GM19328 (cell line): ENCODE data around the gene FXYD1.
"Not testable (repeated sequence)": the region's sequence is repeated elsewhere in the genome, so short reads cannot be mapped to it uniquely, and the experiment has no call there.

Source experiments
- ATAC-seq: cut with Tn5 transposase; IDR thresholded peaks from one replicate; pipeline ENCODE4 v1.9.1; 2021; ENCODE audit warnings: mild to moderate bottlenecking, moderate library complexity; ENCODE audit not compliant: unreplicated experiment

FXYD1 gene

DNA sequence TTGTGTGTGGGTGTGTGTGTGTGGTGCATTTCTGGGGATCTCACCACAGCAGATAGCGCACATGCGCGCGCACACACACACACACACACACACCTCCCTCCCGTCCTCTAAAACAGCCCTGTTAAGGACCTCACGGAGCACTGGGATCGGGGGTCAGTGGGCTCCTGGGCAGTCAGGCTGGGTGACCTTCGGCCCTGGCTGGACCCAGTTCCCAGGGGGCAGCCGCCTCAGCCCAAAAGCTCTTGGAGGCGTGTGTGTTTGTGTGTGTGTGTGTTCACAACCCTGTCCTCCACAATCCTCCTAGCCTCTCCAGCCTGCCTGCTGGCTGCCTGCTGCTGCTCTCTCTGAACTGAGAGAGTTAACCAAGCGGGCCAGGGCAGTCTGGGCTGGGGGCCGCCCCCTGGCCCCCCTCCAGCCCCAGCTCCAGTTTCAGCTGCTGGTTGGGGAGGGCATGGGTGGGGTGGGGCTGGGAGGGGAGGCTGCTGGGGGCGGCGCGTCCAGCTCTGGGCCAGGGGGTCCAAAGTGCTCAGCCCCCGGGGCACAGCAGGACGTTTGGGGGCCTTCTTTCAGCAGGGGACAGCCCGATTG is at the start of gene FXYD1:
FXYD1 (plus strand) TSS at position 520 of the 588 bp plus-strand sequence. CDS start 1,256 bp downstream, outside the sequence.
- ATAC-seq = no peak

DNA sequence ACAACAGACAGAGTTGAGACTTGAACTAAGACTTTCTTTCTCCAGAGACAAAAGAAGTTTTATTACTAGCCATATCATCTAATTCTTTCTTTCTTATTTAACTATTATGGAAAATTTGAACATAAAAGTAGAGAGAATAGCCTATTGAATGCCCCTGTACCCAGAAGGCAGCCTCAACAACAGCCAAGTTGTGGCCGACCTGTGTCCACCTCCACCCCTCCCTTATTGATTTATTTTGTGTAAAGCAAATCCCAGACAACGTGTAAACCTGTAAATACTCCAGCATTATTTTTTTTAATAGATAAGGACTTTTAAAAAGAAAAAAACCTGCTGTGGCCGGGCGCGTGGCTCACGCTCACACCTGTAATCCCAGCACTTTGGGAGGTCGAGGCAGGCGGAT is 49.1 kb upstream of the FXYD1 start:
- no peak for ATAC-seq

DNA sequence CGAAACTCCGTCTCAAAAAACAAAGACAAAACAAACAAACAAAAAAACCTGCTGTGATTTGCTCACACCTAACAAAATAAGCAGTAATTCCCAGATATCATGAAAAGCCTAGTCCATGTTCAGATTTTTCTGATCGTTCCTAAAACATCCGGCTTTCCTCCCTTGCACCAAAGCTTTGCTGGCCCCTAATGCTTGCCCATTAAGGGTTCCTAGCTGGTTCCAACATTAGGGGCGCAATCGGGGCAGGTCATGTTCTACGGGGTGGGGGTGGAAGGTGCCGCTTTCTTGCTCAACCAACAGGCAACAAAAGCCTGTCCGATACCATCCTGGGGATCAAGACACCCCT is 48.5 kb upstream of the FXYD1 start:
- ATAC-seq = no peak

DNA sequence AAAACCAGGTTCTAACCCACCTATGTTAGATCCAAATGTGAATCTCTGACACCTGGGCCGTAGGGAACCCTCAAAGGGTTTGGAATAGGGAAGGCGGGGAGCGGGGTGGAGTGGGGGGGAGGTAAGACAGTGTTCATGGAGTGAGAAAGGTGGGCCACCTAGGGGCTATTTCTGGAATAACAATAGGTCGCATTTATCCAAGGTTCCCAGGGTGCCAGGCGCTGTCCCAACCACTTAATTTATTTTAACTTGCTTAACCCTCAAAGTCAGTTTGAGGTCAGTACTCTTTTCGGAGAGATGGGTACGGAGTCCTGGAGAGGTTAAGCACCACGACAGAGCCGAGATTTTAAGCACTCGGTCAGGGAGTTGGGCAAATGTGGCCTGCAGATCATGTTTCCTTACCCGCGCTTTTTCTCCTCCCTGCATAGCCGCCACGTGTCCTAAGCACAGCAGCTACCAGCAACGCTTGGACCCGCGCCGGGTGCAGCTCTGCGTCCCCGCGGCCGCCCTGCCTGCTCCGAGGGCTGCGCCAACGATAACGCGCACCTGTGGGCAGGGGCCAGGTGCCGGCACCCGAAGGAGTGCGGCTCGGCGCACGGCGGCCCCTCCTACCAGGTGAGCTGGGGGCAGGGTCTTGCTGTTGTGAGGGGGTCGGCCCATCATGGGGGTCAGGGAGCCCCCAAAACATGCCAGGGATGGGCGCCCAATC is 48.0 kb upstream of the FXYD1 start:
- no peak for ATAC-seq

DNA sequence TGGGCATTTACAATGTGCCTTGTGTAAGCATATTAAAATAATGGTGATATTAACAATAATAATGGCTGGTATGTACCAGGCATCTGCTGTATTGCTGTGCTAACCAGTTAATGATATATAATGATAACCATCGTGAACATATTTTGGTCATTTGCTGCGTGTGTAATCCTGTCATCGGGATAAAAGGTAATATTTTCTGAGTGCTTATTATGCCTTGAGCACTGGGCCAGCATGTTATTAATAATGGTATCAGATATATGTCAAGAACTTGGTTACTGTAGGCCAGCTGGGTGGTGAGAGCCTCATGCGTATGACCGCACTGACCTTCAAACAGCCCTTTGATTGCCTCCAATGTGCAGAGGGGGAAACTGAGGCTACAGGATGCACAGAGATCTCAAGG is 45.2 kb upstream of the FXYD1 start:
- ATAC-seq = no peak

DNA sequence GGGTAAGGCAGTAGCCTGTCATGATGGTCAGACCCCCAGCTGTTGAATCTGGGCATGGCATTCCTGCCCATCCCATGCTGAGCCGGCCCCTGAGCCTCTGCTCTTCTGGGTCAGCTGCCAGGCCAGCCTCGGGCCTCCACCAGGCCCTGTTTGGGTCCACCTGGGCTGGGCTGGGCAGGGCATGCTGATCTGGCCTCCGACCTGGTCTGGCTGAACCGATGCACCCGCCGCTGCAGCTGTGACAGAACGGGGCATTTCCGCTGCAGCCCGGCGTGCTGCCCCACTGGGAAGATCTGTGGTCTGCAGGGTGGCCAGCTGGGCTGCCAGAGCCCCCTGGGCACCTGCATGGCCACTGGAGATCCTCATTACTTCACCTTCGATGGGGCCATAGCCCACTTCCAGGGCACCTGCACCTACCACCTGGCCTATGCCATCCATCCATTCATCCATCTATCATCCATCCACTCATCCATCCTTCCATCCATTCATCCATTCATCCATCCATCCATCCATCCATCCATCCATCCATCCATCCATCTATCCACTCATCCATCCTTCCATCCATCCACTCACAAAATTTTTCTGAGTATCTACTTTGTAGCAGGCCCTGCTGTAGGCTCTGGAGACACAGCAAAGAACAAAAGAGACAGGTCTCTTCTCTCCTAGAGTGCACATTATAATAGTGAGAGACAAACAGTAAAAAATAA is 44.5 kb upstream of the FXYD1 start:
- ATAC-seq = no peak

DNA sequence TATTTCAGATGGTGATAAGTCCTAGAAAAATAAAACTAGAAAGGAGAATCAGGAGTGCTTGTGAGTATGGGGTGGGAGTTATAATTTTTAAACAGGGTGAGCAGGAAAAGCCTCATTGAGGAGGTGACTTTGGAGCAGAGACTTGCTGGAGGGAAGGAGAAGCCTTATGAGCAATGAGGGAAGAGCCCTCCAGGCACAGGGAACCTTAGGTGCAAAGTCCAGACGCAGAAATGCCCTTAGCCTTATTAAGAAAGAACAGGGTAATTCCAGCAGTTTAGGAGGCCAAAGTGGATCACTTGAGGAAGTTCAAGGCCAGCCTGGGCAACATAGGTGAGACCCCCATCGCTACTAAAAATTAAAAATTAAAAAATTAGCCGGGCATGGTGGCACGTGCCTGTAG is 44.0 kb upstream of the FXYD1 start:
- no peak for ATAC-seq

DNA sequence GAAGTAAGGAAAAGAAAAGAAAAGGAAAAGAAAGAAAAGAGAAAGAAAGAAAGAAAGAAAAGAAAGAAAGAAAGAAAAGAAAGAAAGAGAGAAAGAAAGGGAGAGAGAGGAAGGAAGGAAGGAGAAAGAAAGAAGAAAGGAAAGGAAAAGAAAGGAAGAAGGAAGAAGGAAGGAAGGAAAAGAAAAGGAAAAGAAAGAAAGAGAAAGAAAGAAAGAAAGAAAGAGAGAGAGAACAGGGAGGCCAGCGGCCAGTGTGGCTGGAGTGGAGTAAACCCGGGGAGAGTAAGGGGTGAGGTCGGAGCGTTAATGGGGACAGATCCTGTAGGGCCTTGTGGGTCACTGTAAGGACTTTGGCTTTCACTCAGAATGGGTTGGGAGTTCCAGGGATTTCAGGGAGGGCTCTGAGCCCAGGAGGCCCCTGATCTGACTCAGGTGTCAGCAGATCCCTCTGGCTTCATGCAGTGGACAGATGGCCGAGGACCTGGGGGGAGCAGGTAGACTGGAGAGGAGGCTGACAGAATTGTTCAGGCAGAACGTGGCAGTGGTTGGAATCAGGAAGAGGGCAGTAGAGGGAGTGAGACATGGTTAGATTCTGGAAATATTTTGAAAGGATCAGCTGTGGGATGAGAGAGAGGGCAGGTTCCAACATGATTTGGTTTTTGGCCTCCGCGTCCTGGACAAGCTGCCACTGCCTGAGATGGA is 42.8 kb upstream of the FXYD1 start:
- no peak for ATAC-seq

DNA sequence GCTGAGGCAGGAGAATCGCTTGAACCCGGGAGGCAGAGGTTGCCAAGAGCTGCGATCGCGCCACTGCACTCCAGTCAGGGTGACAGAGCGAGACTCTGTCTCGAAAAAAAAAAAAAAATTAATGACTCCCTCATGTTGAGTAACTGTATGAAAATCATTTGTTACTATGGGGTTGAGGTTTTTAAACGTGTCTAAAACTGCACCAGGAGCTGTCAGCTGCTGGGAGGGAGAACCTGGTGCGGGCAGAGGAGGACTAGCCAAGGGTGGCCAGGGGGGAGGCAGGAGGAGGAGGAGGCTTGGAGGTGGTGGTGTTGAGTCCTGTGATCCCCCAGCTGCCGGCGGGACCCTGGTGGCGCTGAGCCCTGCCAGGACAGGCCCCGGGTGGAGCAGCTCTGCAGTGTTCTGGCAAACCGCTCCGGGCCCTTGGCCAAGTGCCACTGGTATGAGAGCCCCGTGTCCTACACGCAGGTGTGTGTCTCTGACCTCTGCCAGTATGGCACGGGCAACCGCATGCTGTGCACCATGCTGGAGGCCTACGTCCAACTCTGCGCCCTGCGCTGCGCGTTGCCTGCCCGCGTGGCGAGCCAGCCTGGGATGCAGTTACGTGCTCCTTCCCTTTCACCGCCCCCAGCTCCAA is 40.1 kb upstream of the FXYD1 start:
- ATAC-seq = no peak

DNA sequence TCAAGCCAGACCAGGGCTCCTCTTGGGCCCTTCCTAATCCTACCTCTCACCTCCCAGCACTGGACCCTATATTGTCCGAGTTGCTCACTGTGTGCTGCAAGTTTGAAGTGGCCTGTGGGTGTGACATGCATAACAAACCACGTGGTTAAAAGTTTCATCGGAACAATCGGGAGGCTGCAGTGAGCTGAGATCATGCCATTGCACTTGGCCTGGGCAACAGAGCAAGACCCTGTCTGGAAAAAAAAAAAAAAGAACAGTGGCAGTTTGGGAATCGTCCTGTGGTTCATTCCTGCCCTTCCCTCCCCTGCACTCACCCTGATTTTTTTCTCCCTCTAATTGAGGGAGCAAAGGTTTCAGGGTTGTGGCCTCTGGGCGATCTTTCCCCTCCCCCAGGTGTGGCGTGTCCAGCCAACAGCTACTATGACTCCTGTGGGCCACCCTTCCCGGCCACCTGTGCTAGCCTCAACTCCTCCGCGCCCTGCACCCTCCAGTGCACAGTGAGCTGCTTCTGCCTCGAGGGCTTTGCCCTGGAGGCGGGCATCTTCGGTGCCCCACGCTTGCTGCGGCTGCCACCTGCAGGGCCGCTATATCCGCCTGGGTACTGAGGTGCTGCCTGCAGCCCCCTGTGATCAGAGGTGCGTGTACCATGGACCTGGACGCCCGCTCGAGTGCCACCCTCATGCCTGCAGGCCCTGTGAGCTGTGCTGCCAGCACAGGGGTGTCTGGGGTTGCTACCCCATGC is 39.3 kb upstream of the FXYD1 start:
- no peak for ATAC-seq

DNA sequence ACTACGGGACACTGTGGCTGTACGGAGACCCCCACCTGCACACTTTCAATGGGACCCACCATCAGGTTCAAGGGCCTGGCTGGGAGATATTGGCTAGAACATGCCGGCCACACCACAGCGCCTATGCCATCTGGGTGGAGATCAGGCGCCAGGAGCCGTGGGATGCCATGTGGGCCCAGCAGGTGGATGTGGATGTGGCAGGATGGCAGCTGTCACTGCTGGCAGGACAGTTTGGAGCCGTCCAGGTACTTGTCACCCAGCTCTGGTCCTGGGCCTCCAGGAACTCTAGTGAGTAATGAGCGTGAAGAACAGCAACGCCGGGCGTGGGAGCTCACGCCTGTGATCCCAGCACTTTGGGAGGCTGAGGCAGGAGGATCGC is 38.7 kb upstream of the FXYD1 start:
- no peak for ATAC-seq

DNA sequence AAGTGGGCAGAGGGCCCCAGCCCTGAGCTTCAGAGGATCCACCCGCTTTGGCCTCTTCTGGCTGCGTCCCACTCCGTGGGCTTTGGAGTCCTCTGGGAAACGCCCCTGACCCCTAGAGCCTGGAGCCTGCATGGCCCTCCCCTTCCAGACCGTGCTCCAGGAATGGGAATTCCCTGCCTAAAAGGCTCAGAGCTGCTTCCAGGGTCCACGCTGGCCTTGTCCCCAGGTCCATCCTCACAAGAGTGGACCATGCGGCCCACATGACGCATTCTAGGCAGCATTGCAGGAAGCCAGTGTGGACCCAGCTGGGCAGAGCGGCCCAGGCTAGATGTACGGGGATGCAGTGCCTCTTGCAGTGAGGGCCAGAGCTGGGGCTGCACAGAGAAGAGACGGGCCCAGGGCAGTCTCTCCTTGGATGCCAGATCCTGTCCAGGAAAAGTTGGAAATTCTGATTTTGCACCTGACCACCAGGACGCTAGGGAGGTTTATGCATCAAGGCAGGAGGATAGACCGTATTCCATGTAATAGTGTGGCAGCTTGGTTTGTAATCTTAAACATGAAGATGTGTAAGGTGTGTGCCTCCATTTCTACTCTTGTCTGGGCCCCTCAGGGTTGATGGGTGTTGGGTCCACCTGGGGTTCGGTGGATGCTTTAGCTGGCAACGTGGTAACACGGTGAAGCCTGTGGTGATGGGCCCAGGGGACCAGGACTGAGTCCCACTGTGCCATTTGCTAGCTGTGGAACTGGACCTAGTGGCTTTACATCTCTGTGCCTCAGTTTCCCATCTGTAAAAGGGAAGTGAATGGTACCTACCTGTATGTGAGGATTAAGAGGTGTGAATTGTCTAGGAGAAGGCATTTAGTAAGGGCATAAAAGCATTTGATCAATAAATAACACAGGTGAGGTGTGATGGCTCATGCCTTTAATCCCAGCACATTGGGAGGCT is 37.8 kb upstream of the FXYD1 start:
- no peak for ATAC-seq

DNA sequence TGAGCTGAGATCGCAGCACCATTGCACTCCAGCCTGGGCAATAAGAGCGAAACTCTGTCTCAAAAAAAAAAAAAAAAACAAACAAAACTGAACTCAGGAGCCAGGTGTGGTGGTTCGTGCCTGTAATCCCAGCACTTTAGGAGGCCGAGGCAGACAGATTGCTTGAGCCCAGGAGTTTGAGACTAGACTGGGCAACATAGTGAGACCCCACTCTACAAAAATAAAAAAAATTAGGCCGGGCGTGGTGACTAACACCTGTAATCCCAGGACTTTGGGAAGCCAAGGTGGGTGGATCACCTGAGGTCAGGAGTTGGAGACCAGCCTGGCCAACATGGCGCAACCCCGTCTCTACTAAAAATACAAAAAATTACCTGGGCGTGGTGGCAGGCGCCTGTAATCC is 36.7 kb upstream of the FXYD1 start:
- not testable (repeated sequence) for ATAC-seq

DNA sequence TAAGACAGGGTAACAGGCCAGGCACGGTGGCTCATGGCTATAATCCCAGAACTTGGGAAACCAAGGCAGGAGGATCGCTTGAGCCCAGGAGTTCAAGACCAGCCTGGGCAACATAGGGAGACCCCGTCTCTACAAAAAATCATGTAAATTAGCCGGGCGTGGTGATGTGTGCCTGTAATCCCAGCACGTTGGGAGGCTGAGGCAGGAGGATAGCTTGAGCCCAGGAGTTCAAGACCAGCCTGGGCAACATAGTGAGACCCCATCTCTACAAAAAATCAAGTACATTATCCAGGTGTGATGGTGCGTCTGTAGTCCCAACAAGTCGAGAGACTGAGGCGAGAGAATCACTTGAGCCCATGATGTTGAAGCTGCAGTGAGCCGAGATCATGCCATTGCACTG is 35.0 kb upstream of the FXYD1 start:
- ATAC-seq = not testable (repeated sequence)

DNA sequence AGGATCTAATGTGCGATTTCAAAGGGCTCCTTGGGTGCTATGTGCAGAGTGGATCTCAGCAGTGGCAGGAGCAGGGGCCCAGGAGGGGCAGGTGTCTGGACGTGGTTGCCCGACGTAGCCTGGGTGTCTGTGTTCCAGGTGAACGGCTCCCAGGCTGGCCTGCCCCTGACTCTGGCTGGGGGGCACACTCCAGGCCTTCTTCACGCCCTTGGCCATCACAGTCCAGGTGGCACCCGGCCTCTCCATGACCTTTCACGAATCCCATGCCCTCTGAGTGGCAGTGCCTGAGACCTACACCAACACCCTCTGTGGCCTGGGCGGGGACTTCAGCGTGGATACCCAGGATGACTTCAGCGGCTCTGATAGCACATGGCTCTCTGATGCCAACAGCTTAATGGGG is 34.3 kb upstream of the FXYD1 start:
- no peak for ATAC-seq

DNA sequence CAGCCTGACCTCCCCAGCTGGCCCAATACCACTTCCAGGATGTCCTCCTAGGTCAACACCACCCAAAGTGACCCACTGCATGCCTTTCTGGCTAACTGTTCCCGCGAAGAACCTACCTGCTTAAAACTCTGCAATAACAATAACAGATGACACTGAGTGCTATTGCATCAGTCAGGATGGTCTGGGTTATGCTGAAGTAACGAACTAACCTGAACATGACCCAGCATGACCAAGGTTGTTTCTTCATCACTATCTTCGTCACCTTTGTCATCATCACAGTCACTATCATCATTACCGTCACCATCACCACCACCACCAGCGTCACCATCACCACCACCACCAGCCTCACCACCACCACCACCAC is 33.6 kb upstream of the FXYD1 start:
- ATAC-seq = no peak

DNA sequence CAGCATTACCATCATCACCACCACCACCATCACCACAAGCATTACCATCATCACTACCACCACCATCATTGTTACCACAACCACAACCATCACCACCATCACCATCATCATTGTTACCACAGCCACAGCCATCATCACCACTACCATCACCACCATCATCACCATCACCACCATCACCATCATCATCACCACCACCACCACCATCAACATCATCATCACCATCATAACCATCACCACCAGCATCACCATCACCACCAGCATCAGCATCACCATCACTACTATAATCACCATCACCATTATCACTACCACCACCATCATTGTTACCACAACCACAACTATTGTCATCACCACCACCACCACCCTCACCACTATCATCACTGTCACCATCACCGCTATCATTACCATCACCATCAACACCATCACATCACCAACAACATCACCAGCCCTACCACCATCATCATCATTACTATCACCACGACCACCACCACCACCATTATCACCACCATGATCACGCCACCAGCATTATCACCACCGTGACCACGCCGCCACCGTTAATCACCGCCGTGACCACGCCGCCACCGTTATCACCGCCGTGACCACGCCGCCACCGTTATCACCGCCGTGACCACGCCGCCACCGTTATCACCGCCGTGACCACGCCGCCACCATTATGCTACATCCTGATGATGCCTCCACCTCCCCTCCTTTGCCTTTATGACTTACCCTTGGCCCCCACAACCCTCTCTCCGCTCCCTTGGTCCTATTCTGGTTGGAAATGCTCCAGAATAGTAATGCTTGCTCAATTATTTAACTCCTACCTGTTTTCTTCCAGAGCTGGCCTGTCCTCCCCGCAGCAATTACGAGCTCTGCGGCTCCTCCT is 33.0 kb upstream of the FXYD1 start:
- ATAC-seq = no peak

DNA sequence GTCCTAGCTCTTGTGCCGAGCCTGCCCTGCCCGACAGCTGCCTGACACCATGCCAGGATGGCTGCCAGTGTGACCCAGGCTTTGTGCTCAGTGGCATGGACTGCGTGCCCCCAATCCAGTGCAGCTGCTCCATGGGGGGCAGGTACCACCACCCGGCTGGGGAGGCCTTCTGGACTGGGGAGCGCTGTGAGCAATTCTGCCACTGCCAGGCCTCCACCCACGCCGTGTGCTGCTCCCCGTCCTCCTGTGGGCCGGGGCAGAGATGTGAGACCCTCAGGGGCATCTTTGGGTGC is 32.4 kb upstream of the FXYD1 start:
- no peak for ATAC-seq
